Islet of Langerhans (tissue), 1 donor: Measurements from ENCODE around the gene UPF3A.
"Not testable (repeated sequence)": the region's sequence is repeated elsewhere in the genome, so short reads cannot be mapped to it uniquely, and the experiment has no call there.

Source experiments
- FAIRE-seq: peaks from one replicate; lab custom pipeline; 2011; peaks lifted over from hg19 to GRCh38; lab: Jason Lieb, UNC

Gene UPF3A

DNA sequence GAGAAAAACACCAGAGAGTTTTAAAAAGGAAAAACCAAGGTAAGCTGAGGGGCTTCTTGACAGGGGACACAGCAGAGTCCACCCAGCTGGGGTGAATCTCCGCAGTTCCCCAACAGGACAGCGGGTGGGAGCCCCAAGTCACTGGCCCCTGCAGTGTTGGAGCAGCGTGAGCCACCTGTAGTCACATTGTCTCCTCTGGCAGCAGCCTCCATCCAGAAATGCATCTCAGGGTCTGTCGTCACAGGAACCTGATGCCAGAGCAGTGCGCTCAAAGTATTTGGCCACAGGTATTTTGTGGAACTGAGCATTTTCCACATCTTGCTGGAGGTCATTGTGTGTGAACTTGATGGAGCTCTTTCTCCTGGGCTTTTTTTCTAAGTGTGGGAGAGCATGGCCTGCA lies 57.6 kb downstream of the UPF3A start:
- FAIRE-seq: no peak

- FAIRE-seq: no peak
Observed at GRCh38 chr13:114339857-114340534, 58.6 kb downstream of the UPF3A start.

DNA sequence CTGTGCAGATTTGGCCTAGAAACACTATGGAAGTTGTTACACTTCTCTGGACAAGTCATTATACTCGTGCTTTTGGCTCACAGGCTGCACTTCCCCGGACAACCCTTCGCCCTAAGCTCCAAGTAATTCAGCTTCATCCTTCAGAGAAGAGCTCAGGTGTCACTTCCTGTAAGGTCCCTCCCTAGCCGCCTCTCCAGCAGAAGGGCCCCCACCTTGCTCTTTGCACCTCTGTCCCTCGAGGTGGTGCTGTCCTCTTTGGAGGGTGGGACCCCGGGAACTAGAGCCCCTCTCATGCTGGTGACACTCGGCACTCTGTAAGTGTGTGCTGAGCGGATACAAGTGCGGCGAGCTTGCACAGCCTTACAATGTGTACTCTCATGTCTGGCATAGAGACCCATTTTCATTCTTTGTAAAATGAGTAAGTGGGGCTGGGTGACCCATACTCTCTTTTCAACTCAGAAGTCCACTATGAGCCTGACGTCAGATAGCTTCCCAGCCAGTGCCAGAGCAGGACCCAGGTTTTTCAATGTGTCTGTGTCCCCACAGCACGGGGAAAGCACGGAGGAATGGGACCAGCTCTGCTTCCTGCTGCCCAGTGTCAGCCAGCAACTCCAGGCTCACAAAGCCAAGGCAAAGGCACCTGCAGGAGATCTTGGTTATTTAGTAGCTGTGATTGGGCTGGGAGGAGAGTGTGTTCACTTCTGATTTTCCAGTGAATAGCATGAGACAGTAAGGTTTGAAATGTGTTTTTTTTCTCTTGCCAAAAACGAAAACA lies 59.8 kb downstream of the UPF3A start:
- FAIRE-seq: no peak

- not testable (repeated sequence) for FAIRE-seq
Observed at GRCh38 chr13:114347256-114347655, 65.9 kb downstream of the UPF3A start.

- not testable (repeated sequence) for FAIRE-seq
Observed at GRCh38 chr13:114352763-114353162, 71.4 kb downstream of the UPF3A start.

DNA sequence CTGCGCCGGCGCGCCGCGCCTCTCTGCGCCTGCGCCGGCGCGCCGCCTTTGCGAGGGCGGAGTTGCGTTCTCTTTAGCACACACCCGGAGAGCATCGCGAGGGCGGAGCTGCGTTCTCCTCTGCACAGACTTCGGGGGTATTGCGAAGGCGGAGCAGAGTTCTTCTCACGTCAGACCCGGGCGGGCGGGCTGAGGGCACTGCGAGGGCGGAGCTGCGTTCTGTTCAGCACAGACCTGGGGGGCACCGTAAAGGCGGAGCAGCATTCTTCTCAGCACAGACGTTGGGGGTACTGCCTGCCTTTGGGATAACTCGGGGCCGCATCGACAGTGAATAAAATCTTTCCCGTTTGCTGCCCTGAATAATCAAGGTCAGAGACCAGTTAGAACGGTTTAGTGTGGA lies 72.0 kb downstream of the UPF3A start:
- not testable (repeated sequence) for FAIRE-seq
